Neural cell (in vitro differentiated cells): ENCODE data around the gene GPI. TPM values are rescaled to one million over a fixed set of nuclear protein-coding genes. Genes with fewer than 3 reads are reported as not detected.

Experiments
- H2AFZ ChIP-seq: fragments of 200-600, 300-800 bp; sonication (generic), shearing (Covaris generic); 2 replicates; pipeline ENCODE4 v1.6.0; 2014; ENCODE audit warnings: low read depth, mild to moderate bottlenecking, antibody characterized with exemption, low read length, moderate library complexity
- H3F3A ChIP-seq: fragments of 200-600 bp; shearing (Covaris generic); 2 replicates; pipeline ENCODE4 v1.6.1; 2016; ENCODE audit warnings: mild to moderate bottlenecking, moderate library complexity, mixed read lengths, antibody characterized with exemption, low read length; ENCODE audit not compliant: insufficient read depth, poor library complexity, severe bottlenecking
- H3K27ac ChIP-seq: fragments of 200-600, 300-800 bp; sonication (generic), shearing (Covaris generic); 2 replicates; pipeline ENCODE4 v1.5.1; 2014; ENCODE audit warnings: mild to moderate bottlenecking, low read length, moderate library complexity
- H3K27me3 ChIP-seq: fragments of 300-800, 200-600 bp; sonication (generic), shearing (Covaris generic); 2 replicates; pipeline ENCODE4 v1.6.0; 2014; ENCODE audit warnings: mild to moderate bottlenecking, low read depth, low read length, moderate library complexity; ENCODE audit not compliant: insufficient read depth
- H3K36me3 ChIP-seq: fragments of 300-800, 200-600 bp; sonication (generic), shearing (Covaris generic); 2 replicates; pipeline ENCODE4 v1.5.1; 2014; ENCODE audit warnings: mild to moderate bottlenecking, antibody characterized with exemption, low read length, moderate library complexity; ENCODE audit not compliant: insufficient read depth
- H3K4me2 ChIP-seq: fragments of 300-800, 200-600 bp; sonication (generic), shearing (Covaris generic); 2 replicates; pipeline ENCODE4 v1.6.0; 2014; ENCODE audit warnings: mild to moderate bottlenecking, low read length
- H3K4me3 ChIP-seq: fragments of 300-800, 200-600 bp; sonication (generic), shearing (Covaris generic); 2 replicates; pipeline ENCODE4 v1.5.1; 2014; ENCODE audit warnings: mild to moderate bottlenecking, low read length, moderate library complexity
- H3K79me2 ChIP-seq: fragments of 200-600 bp; shearing (Covaris generic); replicated peaks from 2 replicates; pipeline ENCODE4 v1.6.0; 2014; ENCODE audit warnings: mild to moderate bottlenecking, low read length, moderate library complexity; ENCODE audit not compliant: insufficient read depth
- H3K9ac ChIP-seq: fragments of 300-800, 200-600 bp; sonication (generic), shearing (Covaris generic); 2 replicates; pipeline ENCODE4 v1.6.1; 2016; ENCODE audit warnings: mild to moderate bottlenecking, low read length, mixed read lengths
- H3K9me2 ChIP-seq: fragments of 200-600 bp; shearing (Covaris generic); 2 replicates; pipeline ENCODE4 v1.6.1; 2016; ENCODE audit warnings: mild to moderate bottlenecking, low read length, mixed read lengths; ENCODE audit not compliant: insufficient read depth
- H3K9me3 ChIP-seq: fragments of 200-600, 300-800 bp; sonication (generic), shearing (Covaris generic); 2 replicates; pipeline ENCODE4 v1.6.1; 2016; ENCODE audit warnings: mild to moderate bottlenecking, mixed run types, low read length, moderate library complexity, mixed read lengths
- H4K20me1 ChIP-seq: fragments of 200-600 bp; shearing (Covaris generic); 2 replicates; pipeline ENCODE4 v1.6.1; 2016; ENCODE audit warnings: mild to moderate bottlenecking, mixed run types; ENCODE audit not compliant: insufficient read depth
- EP300 ChIP-seq: fragments of 450-650 bp; conservative IDR thresholded peaks from 2 replicates; pipeline ENCODE4 v1.6.1; 2014; ENCODE audit warnings: antibody characterized with exemption, mild to moderate bottlenecking, moderate library complexity; ENCODE audit not compliant: poor library complexity, severe bottlenecking
- EZH2 ChIP-seq: fragments of 200-600, 300-800 bp; shearing (Covaris generic), sonication (generic); IDR thresholded peaks from 2 replicates; pipeline ENCODE4 v1.6.1; 2014; ENCODE audit warnings: antibody characterized with exemption, low read length, borderline replicate concordance, mild to moderate bottlenecking; ENCODE audit not compliant: insufficient read depth, poor library complexity, severe bottlenecking
- MXI1 ChIP-seq: fragments of 450-650 bp; conservative IDR thresholded peaks from 2 replicates; pipeline ENCODE4 v1.6.1; 2014; ENCODE audit warnings: antibody characterized with exemption, mild to moderate bottlenecking; ENCODE audit not compliant: poor library complexity, severe bottlenecking
- POLR2AphosphoS5 ChIP-seq: IDR thresholded peaks from 2 replicates; pipeline ENCODE4 v1.6.1; 2012
- RAD21 ChIP-seq: fragments of 450-650 bp; conservative IDR thresholded peaks from 2 replicates; pipeline ENCODE4 v1.6.1; 2014; ENCODE audit warnings: antibody characterized with exemption, mild to moderate bottlenecking, moderate library complexity
- SMC3 ChIP-seq: fragments of 450-650 bp; conservative IDR thresholded peaks from 2 replicates; pipeline ENCODE4 v1.6.1; 2014; ENCODE audit warnings: antibody characterized with exemption, mild to moderate bottlenecking, moderate library complexity; ENCODE audit not compliant: poor library complexity
- TAF1 ChIP-seq: IDR thresholded peaks from 2 replicates; pipeline ENCODE4 v1.6.1; 2012; ENCODE audit warnings: low read depth
- polyA plus RNA-seq: library from polyadenylated mRNA; depleted of rRNA; stranded (reverse); fragments of >200 nt; gene quantifications from 2 replicates; pipeline ENCODE4 v1.2.3, GENCODE V29; 2014
- TF ChIP-seq, protein P1 (sequence below): IDR thresholded peaks from 2 replicates; pipeline ENCODE4 v1.6.1; 2012; ENCODE audit warnings: borderline replicate concordance
- TF ChIP-seq, protein P2 (sequence below): fragments of 450-650 bp; IDR thresholded peaks from 2 replicates; pipeline ENCODE4 v1.5.1; 2014; ENCODE audit warnings: antibody characterized with exemption, mild to moderate bottlenecking, moderate library complexity; ENCODE audit not compliant: poor library complexity, severe bottlenecking

GPI gene
- polyA plus RNA-seq, 1 donor from 2014 or later: 113 TPM

DNA sequence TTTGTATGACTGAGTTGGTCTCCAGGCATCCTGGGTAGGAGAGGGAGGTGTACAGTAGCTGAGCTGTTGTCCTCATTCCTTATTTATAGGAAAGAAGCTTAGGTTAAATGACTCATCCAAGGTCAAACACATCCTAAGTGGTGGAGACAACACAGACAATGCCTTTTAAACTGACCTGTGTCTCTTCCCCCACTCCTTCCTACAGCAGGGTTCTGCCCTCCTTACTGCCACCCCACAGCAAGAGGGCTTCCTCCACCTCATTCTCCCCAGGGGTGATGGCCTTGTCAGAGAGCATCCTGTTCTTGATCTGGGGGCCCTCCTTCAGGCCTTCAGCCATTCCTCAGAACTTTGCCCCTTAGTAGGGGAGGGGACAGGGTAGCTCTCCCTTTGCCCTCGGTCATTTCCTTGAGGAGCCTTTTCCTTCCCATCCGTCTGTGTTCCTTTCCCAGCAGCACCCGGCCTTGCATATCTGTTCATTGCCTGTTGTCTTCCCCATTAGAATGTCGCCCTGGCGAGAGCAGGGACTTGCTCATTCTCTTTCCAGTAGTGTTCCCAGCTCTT lies 48.2 kb upstream of the GPI start:
- Histone ChIP-seq H4K20me1 (no peaks in the 10 kb centered on the region), H3K9ac (no peak overlapping the region), H2AFZ (no peak overlapping the region), H3K27me3 (no peaks in the 10 kb centered on the region), H3K36me3 (no peaks in the 10 kb centered on the region), H3K79me2 (no peaks in the 10 kb centered on the region), H3K4me3 (no peak overlapping the region), H3K4me2 (no peak overlapping the region), H3K9me2 (no peaks in the 10 kb centered on the region), H3K27ac (no peak overlapping the region), H3K9me3 (no peaks in the 10 kb centered on the region), H3F3A (no peaks in the 10 kb centered on the region)
- no peak for TF ChIP-seq MXI1
- no peak for TF ChIP-seq TAF1
- TF ChIP-seq EP300: no peak
- TF ChIP-seq, protein P1, sequence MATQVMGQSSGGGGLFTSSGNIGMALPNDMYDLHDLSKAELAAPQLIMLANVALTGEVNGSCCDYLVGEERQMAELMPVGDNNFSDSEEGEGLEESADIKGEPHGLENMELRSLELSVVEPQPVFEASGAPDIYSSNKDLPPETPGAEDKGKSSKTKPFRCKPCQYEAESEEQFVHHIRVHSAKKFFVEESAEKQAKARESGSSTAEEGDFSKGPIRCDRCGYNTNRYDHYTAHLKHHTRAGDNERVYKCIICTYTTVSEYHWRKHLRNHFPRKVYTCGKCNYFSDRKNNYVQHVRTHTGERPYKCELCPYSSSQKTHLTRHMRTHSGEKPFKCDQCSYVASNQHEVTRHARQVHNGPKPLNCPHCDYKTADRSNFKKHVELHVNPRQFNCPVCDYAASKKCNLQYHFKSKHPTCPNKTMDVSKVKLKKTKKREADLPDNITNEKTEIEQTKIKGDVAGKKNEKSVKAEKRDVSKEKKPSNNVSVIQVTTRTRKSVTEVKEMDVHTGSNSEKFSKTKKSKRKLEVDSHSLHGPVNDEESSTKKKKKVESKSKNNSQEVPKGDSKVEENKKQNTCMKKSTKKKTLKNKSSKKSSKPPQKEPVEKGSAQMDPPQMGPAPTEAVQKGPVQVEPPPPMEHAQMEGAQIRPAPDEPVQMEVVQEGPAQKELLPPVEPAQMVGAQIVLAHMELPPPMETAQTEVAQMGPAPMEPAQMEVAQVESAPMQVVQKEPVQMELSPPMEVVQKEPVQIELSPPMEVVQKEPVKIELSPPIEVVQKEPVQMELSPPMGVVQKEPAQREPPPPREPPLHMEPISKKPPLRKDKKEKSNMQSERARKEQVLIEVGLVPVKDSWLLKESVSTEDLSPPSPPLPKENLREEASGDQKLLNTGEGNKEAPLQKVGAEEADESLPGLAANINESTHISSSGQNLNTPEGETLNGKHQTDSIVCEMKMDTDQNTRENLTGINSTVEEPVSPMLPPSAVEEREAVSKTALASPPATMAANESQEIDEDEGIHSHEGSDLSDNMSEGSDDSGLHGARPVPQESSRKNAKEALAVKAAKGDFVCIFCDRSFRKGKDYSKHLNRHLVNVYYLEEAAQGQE: no peak
- no peak for TF ChIP-seq POLR2AphosphoS5
- no peak for TF ChIP-seq RAD21
- no peak for TF ChIP-seq EZH2
- no peak for TF ChIP-seq SMC3
- TF ChIP-seq, protein P2, sequence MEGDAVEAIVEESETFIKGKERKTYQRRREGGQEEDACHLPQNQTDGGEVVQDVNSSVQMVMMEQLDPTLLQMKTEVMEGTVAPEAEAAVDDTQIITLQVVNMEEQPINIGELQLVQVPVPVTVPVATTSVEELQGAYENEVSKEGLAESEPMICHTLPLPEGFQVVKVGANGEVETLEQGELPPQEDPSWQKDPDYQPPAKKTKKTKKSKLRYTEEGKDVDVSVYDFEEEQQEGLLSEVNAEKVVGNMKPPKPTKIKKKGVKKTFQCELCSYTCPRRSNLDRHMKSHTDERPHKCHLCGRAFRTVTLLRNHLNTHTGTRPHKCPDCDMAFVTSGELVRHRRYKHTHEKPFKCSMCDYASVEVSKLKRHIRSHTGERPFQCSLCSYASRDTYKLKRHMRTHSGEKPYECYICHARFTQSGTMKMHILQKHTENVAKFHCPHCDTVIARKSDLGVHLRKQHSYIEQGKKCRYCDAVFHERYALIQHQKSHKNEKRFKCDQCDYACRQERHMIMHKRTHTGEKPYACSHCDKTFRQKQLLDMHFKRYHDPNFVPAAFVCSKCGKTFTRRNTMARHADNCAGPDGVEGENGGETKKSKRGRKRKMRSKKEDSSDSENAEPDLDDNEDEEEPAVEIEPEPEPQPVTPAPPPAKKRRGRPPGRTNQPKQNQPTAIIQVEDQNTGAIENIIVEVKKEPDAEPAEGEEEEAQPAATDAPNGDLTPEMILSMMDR: no peak

DNA sequence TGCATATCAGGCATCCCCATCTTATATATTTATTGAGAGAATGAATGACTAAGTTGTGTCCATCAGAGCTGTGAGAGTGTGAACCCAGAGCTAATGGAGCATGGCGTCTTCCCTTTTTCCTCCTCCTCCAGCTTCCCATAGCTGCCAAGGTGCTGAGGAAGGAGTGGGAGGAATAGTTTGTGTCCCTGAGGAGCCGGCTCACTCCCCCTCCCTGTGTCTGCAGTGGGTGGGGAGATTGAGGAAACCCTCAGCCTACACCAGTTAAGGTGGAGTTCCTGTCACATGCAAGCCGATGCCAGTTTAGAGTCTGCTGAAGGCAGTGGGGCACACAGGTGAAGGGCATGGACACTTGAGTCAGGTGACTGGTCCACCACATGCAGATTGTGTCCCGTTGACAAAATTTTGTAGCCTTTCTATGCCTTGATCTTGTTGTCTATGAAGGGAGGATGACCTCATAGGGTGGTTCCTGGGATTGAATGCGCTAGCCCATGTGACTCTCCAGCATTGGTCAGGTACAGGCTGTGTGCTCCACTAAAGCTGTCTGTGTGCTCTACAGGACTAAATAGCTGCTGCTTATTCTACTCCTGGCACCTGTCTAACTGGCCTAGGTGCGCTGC lies 47.6 kb upstream of the GPI start:
- no peak overlapping the region for H3K4me2 ChIP-seq
- H3K4me3 ChIP-seq: no peak overlapping the region
- H2AFZ ChIP-seq: no peak overlapping the region
- H3K27ac ChIP-seq: no peak overlapping the region
- H3F3A ChIP-seq: no peaks in the 10 kb centered on the region
- no peaks in the 10 kb centered on the region for H3K27me3 ChIP-seq
- no peak overlapping the region for H3K9ac ChIP-seq
- H3K79me2 ChIP-seq: no peaks in the 10 kb centered on the region
- TF ChIP-seq, protein P2: no peak
- TF ChIP-seq MXI1: no peak
- no peak for TF ChIP-seq RAD21
- TF ChIP-seq EZH2: no peak
- no peak for TF ChIP-seq SMC3
- no peak for TF ChIP-seq EP300
- TF ChIP-seq POLR2AphosphoS5: no peak
- TF ChIP-seq, protein P1: no peak
- TF ChIP-seq TAF1: no peak
- no peaks in the 10 kb centered on the region for H3K9me2 ChIP-seq
- no peaks in the 10 kb centered on the region for H3K9me3 ChIP-seq
- no peaks in the 10 kb centered on the region for H4K20me1 ChIP-seq
- no peaks in the 10 kb centered on the region for H3K36me3 ChIP-seq
